ENCODE results near the gene TEX26. TPM values are rescaled to one million over a fixed set of nuclear protein-coding genes. Genes with fewer than 3 reads are reported as not detected.

TEX26 gene
- total RNA-seq, 4 donors from 2014 or later: 0.69 to 0.97 TPM; not detected in 2

- DNase-seq (ENCODE audit: extremely low spot score): no peak
- TF ChIP-seq POLR2AphosphoS5 (IDR thresholded peaks at IDR 0.05) (no peak), POLR2A (IDR thresholded peaks at IDR 0.05; ENCODE audit: low read depth) (no peak), CTCF (IDR thresholded peaks at IDR 0.05) (no peak)
- Histone ChIP-seq H3K9me3 (no peaks in the 10 kb centered on the region), H3K27ac (replicated peaks in 1 of 4) (no peak overlapping the region), H3K4me3 (no peak overlapping the region), H3K36me3 (no peaks in the 10 kb centered on the region), H3K27me3 (no peaks in the 10 kb centered on the region), H3K4me1 (peaks cover 0 to 30% (median 15%) of the 10 kb centered on the region in 4 donors)
- WGBS: 98% methylated on average over 2 of the region's 2 CpGs
- intact Hi-C loops (cut with DNase I): no loop called here
These were observed 77.8 kb downstream of the TEX26 start for GRCh38 chr13:31010296-31010695.

GRCh38 chr13:31011193-31011860 lies 78.9 kb downstream of the TEX26 start:
- no peaks in the 10 kb centered on the region for H3K27me3 ChIP-seq
- intact Hi-C loops (cut with DNase I): no loop called here

GRCh38 chr13:31011901-31012654 lies 79.6 kb downstream of the TEX26 start:
- H3K9me3 ChIP-seq: no peaks in the 10 kb centered on the region
- H3K36me3 ChIP-seq: no peaks in the 10 kb centered on the region
- DNase-seq (ENCODE audit: extremely low spot score): no peak
- peaks cover 0 to 30% (median 15%) of the 10 kb centered on the region in 4 donors for H3K4me1 ChIP-seq
- H3K27ac ChIP-seq (replicated peaks in 1 of 4): no peak overlapping the region
- TF ChIP-seq CTCF (IDR thresholded peaks at IDR 0.05) (no peak), POLR2AphosphoS5 (IDR thresholded peaks at IDR 0.05) (no peak), POLR2A (IDR thresholded peaks at IDR 0.05; ENCODE audit: low read depth) (no peak), EP300 (IDR thresholded peaks at IDR 0.05) (no peak)
- no peak overlapping the region for H3K4me3 ChIP-seq
- intact Hi-C loops (cut with DNase I): no loop called here
- no peaks in the 10 kb centered on the region for H3K27me3 ChIP-seq
- 67% methylated on average over 7 of the region's 7 CpGs for WGBS

More at GRCh38 chr13:31011193-31011860, 78.9 kb downstream of the TEX26 start:
- no peak for TF ChIP-seq POLR2AphosphoS5 (IDR thresholded peaks at IDR 0.05)
- no peak for TF ChIP-seq POLR2A (IDR thresholded peaks at IDR 0.05; ENCODE audit: low read depth)
- TF ChIP-seq CTCF (IDR thresholded peaks at IDR 0.05): no peak
- TF ChIP-seq EP300 (IDR thresholded peaks at IDR 0.05): no peak
- no peak overlapping the region for H3K27ac ChIP-seq (replicated peaks in 1 of 4)
- WGBS: 75% methylated on average over 5 of the region's 5 CpGs
- no peaks in the 10 kb centered on the region for H3K36me3 ChIP-seq
- peaks cover 0 to 30% (median 15%) of the 10 kb centered on the region in 4 donors for H3K4me1 ChIP-seq
- DNase-seq (ENCODE audit: extremely low spot score): no peak
- H3K9me3 ChIP-seq: no peaks in the 10 kb centered on the region
- H3K4me3 ChIP-seq: no peak overlapping the region

GRCh38 chr13:31012655-31013024 lies 80.2 kb downstream of the TEX26 start:
- 63% methylated on average over 2 of the region's 2 CpGs for WGBS
- intact Hi-C loops (cut with DNase I): no loop called here
- peak in 1 of 3 experiments; percentile 8 for TF ChIP-seq CTCF (IDR thresholded peaks at IDR 0.05)
- TF ChIP-seq POLR2A (IDR thresholded peaks at IDR 0.05; ENCODE audit: low read depth): no peak
- H3K9me3 ChIP-seq: no peaks in the 10 kb centered on the region
- no peaks in the 10 kb centered on the region for H3K36me3 ChIP-seq
- no peak overlapping the region for H3K4me3 ChIP-seq
- H3K4me1 ChIP-seq: peaks cover 0 to 26% (median 11%) of the 10 kb centered on the region in 4 donors
- H3K27me3 ChIP-seq: no peaks in the 10 kb centered on the region
- no peak overlapping the region for H3K27ac ChIP-seq (replicated peaks in 1 of 4)
- DNase-seq (ENCODE audit: extremely low spot score): no peak

Measured in esophagus muscularis mucosa (tissue), 4 donors.